Erythroblast (primary cell): ENCODE measurements around the gene SIK3.

Source experiments
- GATA1 ChIP-seq: IDR thresholded peaks from 2 replicates; pipeline ENCODE4 v1.6.1; 2011; ENCODE audit warnings: low read depth, mild to moderate bottlenecking, control low read depth, low read length, moderate library complexity
- POLR2A ChIP-seq: IDR thresholded peaks from 2 replicates; pipeline ENCODE4 v1.6.1; 2011; ENCODE audit warnings: mild to moderate bottlenecking, low read length

GRCh38 chr11:117034901-117035300 lies 63.3 kb downstream of the SIK3 start:
- TF ChIP-seq POLR2A (no peak), GATA1 (no peak)
